ENCODE results near the gene HOXD1.

Gene HOXD1

GRCh38 chr2:176181551-176181950 lies 6.9 kb upstream of the HOXD1 start:
- Histone ChIP-seq H3K9ac (ENCODE audit: low read depth, low read length) (no peak overlapping the region), H3K27ac (ENCODE audit: low read length) (no peak overlapping the region), H3K4me3 (ENCODE audit: low read length) (no peak overlapping the region), H3K4me1 (ENCODE audit: insufficient read depth, low read length) (0 out of 2 replicates have a peak, but pooled peaks cover 5% of the 10 kb centered on the region), H3K36me3 (ENCODE audit: insufficient read depth, low read depth, low read length) (no peaks in the 10 kb centered on the region), H3K27me3 (ENCODE audit: insufficient read depth, low read length) (peaks cover 100% of the 10 kb centered on the region), H3K9me3 (ENCODE audit: insufficient read depth, low read depth, low read length) (peaks cover 4% of the 10 kb centered on the region; the same call in 1 of the 2 replicates)

- 0 out of 2 replicates have a peak, but pooled peaks cover under 1% of the 10 kb centered on the region for H3K4me1 ChIP-seq (ENCODE audit: insufficient read depth, low read length)
- H3K27ac ChIP-seq (ENCODE audit: low read length): no peak overlapping the region
- no peaks in the 10 kb centered on the region for H3K36me3 ChIP-seq (ENCODE audit: insufficient read depth, low read depth, low read length)
- peaks cover 100% of the 10 kb centered on the region for H3K27me3 ChIP-seq (ENCODE audit: insufficient read depth, low read length)
- no peak overlapping the region for H3K4me3 ChIP-seq (ENCODE audit: low read length)
- H3K9me3 ChIP-seq (ENCODE audit: insufficient read depth, low read depth, low read length): no peaks in the 10 kb centered on the region
- H3K9ac ChIP-seq (ENCODE audit: low read depth, low read length): no peak overlapping the region
These were observed 5.8 kb upstream of the HOXD1 start for GRCh38 chr2:176182671-176183070.

- H3K4me1 ChIP-seq (ENCODE audit: insufficient read depth, low read length): no peaks in the 10 kb centered on the region
- peaks cover 100% of the 10 kb centered on the region for H3K27me3 ChIP-seq (ENCODE audit: insufficient read depth, low read length)
These were observed 3.7 kb upstream of the HOXD1 start for GRCh38 chr2:176184749-176185148.

GRCh38 chr2:176186024-176186423 lies 2.4 kb upstream of the HOXD1 start:
- Histone ChIP-seq H3K9me3 (ENCODE audit: insufficient read depth, low read depth, low read length) (no peaks in the 10 kb centered on the region; the same call in 1 of the 2 replicates), H3K36me3 (ENCODE audit: insufficient read depth, low read depth, low read length) (no peaks in the 10 kb centered on the region), H3K4me1 (ENCODE audit: insufficient read depth, low read length) (no peaks in the 10 kb centered on the region), H3K27me3 (ENCODE audit: insufficient read depth, low read length) (peaks cover 100% of the 10 kb centered on the region), H3K27ac (ENCODE audit: low read length) (no peak overlapping the region), H3K9ac (ENCODE audit: low read depth, low read length) (no peak overlapping the region), H3K4me3 (ENCODE audit: low read length) (no peak overlapping the region)

More at GRCh38 chr2:176184749-176185148, 3.7 kb upstream of the HOXD1 start:
- no peak overlapping the region for H3K27ac ChIP-seq (ENCODE audit: low read length)
- H3K9me3 ChIP-seq (ENCODE audit: insufficient read depth, low read depth, low read length): no peaks in the 10 kb centered on the region; the same call in 1 of the 2 replicates
- no peak overlapping the region for H3K4me3 ChIP-seq (ENCODE audit: low read length)
- H3K36me3 ChIP-seq (ENCODE audit: insufficient read depth, low read depth, low read length): no peaks in the 10 kb centered on the region
- no peak overlapping the region for H3K9ac ChIP-seq (ENCODE audit: low read depth, low read length)

GRCh38 chr2:176187200-176187898 lies 1.1 kb upstream of the HOXD1 start:
- no peak overlapping the region for H3K9ac ChIP-seq (ENCODE audit: low read depth, low read length)
- no peaks in the 10 kb centered on the region; the same call in 1 of the 2 replicates for H3K9me3 ChIP-seq (ENCODE audit: insufficient read depth, low read depth, low read length)
- no peaks in the 10 kb centered on the region for H3K36me3 ChIP-seq (ENCODE audit: insufficient read depth, low read depth, low read length)
- H3K27ac ChIP-seq (ENCODE audit: low read length): no peak overlapping the region
- H3K27me3 ChIP-seq (ENCODE audit: insufficient read depth, low read length): peaks cover 100% of the 10 kb centered on the region
- peaks cover 7% of the 10 kb centered on the region for H3K4me1 ChIP-seq (ENCODE audit: insufficient read depth, low read length)
- H3K4me3 ChIP-seq (ENCODE audit: low read length): no peak overlapping the region; the same call in 1 of the 2 replicates

GRCh38 chr2:176188774-176189680 lies 559 bp downstream of the HOXD1 start:
- H3K4me3 ChIP-seq (ENCODE audit: low read length): peak overlapping the region; percentile 46; the same call in 1 of the 2 replicates
- peaks cover 100% of the 10 kb centered on the region for H3K27me3 ChIP-seq (ENCODE audit: insufficient read depth, low read length)
- no peak overlapping the region for H3K9ac ChIP-seq (ENCODE audit: low read depth, low read length)
- H3K27ac ChIP-seq (ENCODE audit: low read length): no peak overlapping the region
- H3K36me3 ChIP-seq (ENCODE audit: insufficient read depth, low read depth, low read length): no peaks in the 10 kb centered on the region
- H3K9me3 ChIP-seq (ENCODE audit: insufficient read depth, low read depth, low read length): no peaks in the 10 kb centered on the region; the same call in 1 of the 2 replicates
- H3K4me1 ChIP-seq (ENCODE audit: insufficient read depth, low read length): peaks cover 11% of the 10 kb centered on the region

GRCh38 chr2:176189681-176190641 lies 1.5 kb downstream of the HOXD1 start:
- H3K4me1 ChIP-seq (ENCODE audit: insufficient read depth, low read length): peaks cover 11% of the 10 kb centered on the region
- peak overlapping the region; percentile 18; the same call in 1 of the 2 replicates for H3K4me3 ChIP-seq (ENCODE audit: low read length)
- H3K27me3 ChIP-seq (ENCODE audit: insufficient read depth, low read length): peaks cover 100% of the 10 kb centered on the region
- H3K36me3 ChIP-seq (ENCODE audit: insufficient read depth, low read depth, low read length): no peaks in the 10 kb centered on the region
- H3K9me3 ChIP-seq (ENCODE audit: insufficient read depth, low read depth, low read length): no peaks in the 10 kb centered on the region; the same call in 1 of the 2 replicates
- H3K27ac ChIP-seq (ENCODE audit: low read length): no peak overlapping the region
- H3K9ac ChIP-seq (ENCODE audit: low read depth, low read length): no peak overlapping the region

- no peak overlapping the region for H3K9ac ChIP-seq (ENCODE audit: low read depth, low read length)
- H3K27me3 ChIP-seq (ENCODE audit: insufficient read depth, low read length): peaks cover 97% of the 10 kb centered on the region
- no peaks in the 10 kb centered on the region; the same call in 1 of the 2 replicates for H3K9me3 ChIP-seq (ENCODE audit: insufficient read depth, low read depth, low read length)
- no peak overlapping the region for H3K4me3 ChIP-seq (ENCODE audit: low read length)
- H3K36me3 ChIP-seq (ENCODE audit: insufficient read depth, low read depth, low read length): no peaks in the 10 kb centered on the region
- peaks cover 11% of the 10 kb centered on the region for H3K4me1 ChIP-seq (ENCODE audit: insufficient read depth, low read length)
- no peak overlapping the region for H3K27ac ChIP-seq (ENCODE audit: low read length)
These were observed 3.9 kb downstream of the HOXD1 start for GRCh38 chr2:176192351-176192750.

- H3K36me3 ChIP-seq (ENCODE audit: insufficient read depth, low read depth, low read length): no peaks in the 10 kb centered on the region
- H3K27me3 ChIP-seq (ENCODE audit: insufficient read depth, low read length): peaks cover 96% of the 10 kb centered on the region
- H3K4me3 ChIP-seq (ENCODE audit: low read length): no peak overlapping the region
- no peak overlapping the region for H3K9ac ChIP-seq (ENCODE audit: low read depth, low read length)
- no peaks in the 10 kb centered on the region; the same call in 1 of the 2 replicates for H3K9me3 ChIP-seq (ENCODE audit: insufficient read depth, low read depth, low read length)
- no peak overlapping the region for H3K27ac ChIP-seq (ENCODE audit: low read length)
- peaks cover 11% of the 10 kb centered on the region for H3K4me1 ChIP-seq (ENCODE audit: insufficient read depth, low read length)
These were observed 4.6 kb downstream of the HOXD1 start for GRCh38 chr2:176193048-176193447.

GRCh38 chr2:176199902-176200301 lies 11.4 kb downstream of the HOXD1 start:
- Histone ChIP-seq H3K27me3 (ENCODE audit: insufficient read depth, low read length) (peaks cover 34% of the 10 kb centered on the region), H3K36me3 (ENCODE audit: insufficient read depth, low read depth, low read length) (no peaks in the 10 kb centered on the region), H3K27ac (ENCODE audit: low read length) (no peak overlapping the region)

GRCh38 chr2:176200971-176201370 lies 12.5 kb downstream of the HOXD1 start:
- no peak overlapping the region for H3K9ac ChIP-seq (ENCODE audit: low read depth, low read length)
- H3K4me3 ChIP-seq (ENCODE audit: low read length): no peak overlapping the region
- peaks cover 25% of the 10 kb centered on the region for H3K27me3 ChIP-seq (ENCODE audit: insufficient read depth, low read length)
- H3K9me3 ChIP-seq (ENCODE audit: insufficient read depth, low read depth, low read length): no peaks in the 10 kb centered on the region
- no peaks in the 10 kb centered on the region for H3K4me1 ChIP-seq (ENCODE audit: insufficient read depth, low read length)
- H3K36me3 ChIP-seq (ENCODE audit: insufficient read depth, low read depth, low read length): no peaks in the 10 kb centered on the region
- H3K27ac ChIP-seq (ENCODE audit: low read length): no peak overlapping the region

More at GRCh38 chr2:176199902-176200301, 11.4 kb downstream of the HOXD1 start:
- Histone ChIP-seq H3K9me3 (ENCODE audit: insufficient read depth, low read depth, low read length) (no peaks in the 10 kb centered on the region), H3K4me1 (ENCODE audit: insufficient read depth, low read length) (no peaks in the 10 kb centered on the region), H3K4me3 (ENCODE audit: low read length) (no peak overlapping the region), H3K9ac (ENCODE audit: low read depth, low read length) (no peak overlapping the region)

Data from iPS-20b (cell line).